Measurements from ENCODE around the gene PAQR4. TPM values are rescaled to one million over a fixed set of nuclear protein-coding genes. Genes with fewer than 3 reads are reported as not detected.
A peak's percentile ranks its signal among the peaks of the same experiment; 100 is the strongest.

Gene PAQR4
- polyA plus RNA-seq, 2 donors: 9.6 to 18.8 TPM

DNA sequence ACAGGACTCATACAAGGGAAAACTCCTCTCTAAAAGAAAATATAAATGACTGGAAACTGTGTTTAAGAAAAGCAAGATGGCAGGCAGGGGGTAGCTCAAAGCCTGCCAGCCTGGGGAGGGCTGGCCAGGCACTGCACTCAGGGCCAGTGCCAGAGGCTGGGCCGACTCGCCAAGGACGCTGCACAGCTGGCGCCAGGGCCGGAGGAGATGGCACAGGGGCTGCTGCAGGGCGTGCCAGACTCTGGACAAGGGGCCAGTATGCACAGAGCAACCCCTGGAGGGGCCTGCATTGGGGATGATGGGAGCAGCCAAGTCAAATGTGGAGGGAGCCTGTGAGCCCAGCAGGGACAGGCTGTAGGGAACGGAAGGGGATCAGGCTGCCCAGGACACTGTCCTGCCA, 7.1 kb downstream of the PAQR4 start:
- Histone ChIP-seq H3K27me3 (ENCODE audit: control insufficient read depth in 1 of 2, insufficient read depth in 2 of 2, low read length in 2 of 2) (no peaks in the 10 kb centered on the region), H3K27ac (ENCODE audit: low read depth in 2 of 2, low read length in 1 of 2) (no peak overlapping the region), H3K4me3 (ENCODE audit: low read depth in 1 of 2, low read length in 2 of 2) (no peak overlapping the region), H3K36me3 (ENCODE audit: control insufficient read depth in 2 of 2, insufficient read depth in 2 of 2, low read length in 1 of 2) (peaks cover 0 to 4% of the 10 kb centered on the region in 2 donors), H3K9me3 (ENCODE audit: control insufficient read depth in 2 of 2, insufficient read depth in 1 of 2, low read depth in 1 of 2, low read length in 1 of 2) (no peaks in the 10 kb centered on the region), H3K4me1 (ENCODE audit: control insufficient read depth in 2 of 2, insufficient read depth in 2 of 2, low read length in 1 of 2) (peaks cover 0 to 7% of the 10 kb centered on the region in 2 donors)
- WGBS, 2 donors: 84 to 86% methylated on average over 7 of the region's 7 CpGs

DNA sequence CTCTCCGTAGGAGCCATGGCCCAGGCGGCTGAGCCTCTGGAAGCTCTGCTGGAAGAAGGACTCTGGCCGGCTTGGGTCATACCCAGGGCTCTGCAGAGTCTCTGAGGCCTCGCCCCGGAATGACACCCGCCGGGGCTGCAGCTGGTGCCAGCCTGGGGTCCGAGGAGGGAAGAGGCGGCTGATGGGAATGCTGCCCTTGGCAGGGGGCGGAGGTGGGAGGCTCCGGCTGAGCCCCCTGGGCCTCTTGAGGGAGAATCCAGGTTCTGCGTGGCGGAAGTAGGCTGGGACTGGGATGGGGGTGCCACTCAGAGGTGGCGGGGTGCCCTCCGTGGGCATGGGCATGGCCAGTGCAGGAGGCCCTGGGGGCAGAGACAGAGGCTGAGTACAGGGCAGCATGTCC, 7.5 kb downstream of the PAQR4 start:
- Histone ChIP-seq H3K36me3 (ENCODE audit: control insufficient read depth in 2 of 2, insufficient read depth in 2 of 2, low read length in 1 of 2) (peaks cover 0 to 2% of the 10 kb centered on the region in 2 donors), H3K4me1 (ENCODE audit: control insufficient read depth in 2 of 2, insufficient read depth in 2 of 2, low read length in 1 of 2) (peaks cover 0 to 6% of the 10 kb centered on the region in 2 donors), H3K27me3 (ENCODE audit: control insufficient read depth in 1 of 2, insufficient read depth in 2 of 2, low read length in 2 of 2) (no peaks in the 10 kb centered on the region), H3K9me3 (ENCODE audit: control insufficient read depth in 2 of 2, insufficient read depth in 1 of 2, low read depth in 1 of 2, low read length in 1 of 2) (no peaks in the 10 kb centered on the region), H3K4me3 (ENCODE audit: low read depth in 1 of 2, low read length in 2 of 2) (no peak overlapping the region), H3K27ac (ENCODE audit: low read depth in 2 of 2, low read length in 1 of 2) (no peak overlapping the region)
- 90% methylated on average over 15 of the region's 15 CpGs for WGBS, 2 donors

DNA sequence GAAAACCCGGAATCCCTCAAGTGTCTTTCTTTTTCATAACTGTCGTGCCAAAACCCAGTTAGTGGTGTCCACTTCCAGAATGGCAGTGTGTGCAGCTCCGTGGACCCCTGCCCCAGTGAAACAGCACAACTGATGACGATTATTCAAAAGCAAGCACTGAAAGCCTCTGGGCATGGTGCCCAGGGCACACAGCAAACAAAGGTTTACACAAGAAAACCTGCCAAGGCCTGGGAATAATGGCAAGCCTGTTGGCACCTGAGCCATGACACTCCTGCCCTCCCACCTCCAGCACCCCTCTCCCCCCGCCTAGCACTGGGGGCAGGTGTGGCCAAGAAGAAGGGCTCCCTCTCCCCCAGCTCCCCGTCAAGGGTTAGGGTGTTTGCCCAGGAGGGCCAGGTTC, 8.3 kb downstream of the PAQR4 start:
- Histone ChIP-seq H3K9me3 (ENCODE audit: control insufficient read depth in 2 of 2, insufficient read depth in 1 of 2, low read depth in 1 of 2, low read length in 1 of 2) (no peaks in the 10 kb centered on the region), H3K4me3 (ENCODE audit: low read depth in 1 of 2, low read length in 2 of 2) (no peak overlapping the region), H3K27me3 (ENCODE audit: control insufficient read depth in 1 of 2, insufficient read depth in 2 of 2, low read length in 2 of 2) (no peaks in the 10 kb centered on the region), H3K36me3 (ENCODE audit: control insufficient read depth in 2 of 2, insufficient read depth in 2 of 2, low read length in 1 of 2) (peaks cover 0 to 2% of the 10 kb centered on the region in 2 donors), H3K27ac (ENCODE audit: low read depth in 2 of 2, low read length in 1 of 2) (no peak overlapping the region), H3K4me1 (ENCODE audit: control insufficient read depth in 2 of 2, insufficient read depth in 2 of 2, low read length in 1 of 2) (peaks cover 0 to 6% of the 10 kb centered on the region in 2 donors)
- whole genome bisulfite sequencing, 2 donors: 51 to 52% methylated on average over 6 of the region's 6 CpGs

DNA sequence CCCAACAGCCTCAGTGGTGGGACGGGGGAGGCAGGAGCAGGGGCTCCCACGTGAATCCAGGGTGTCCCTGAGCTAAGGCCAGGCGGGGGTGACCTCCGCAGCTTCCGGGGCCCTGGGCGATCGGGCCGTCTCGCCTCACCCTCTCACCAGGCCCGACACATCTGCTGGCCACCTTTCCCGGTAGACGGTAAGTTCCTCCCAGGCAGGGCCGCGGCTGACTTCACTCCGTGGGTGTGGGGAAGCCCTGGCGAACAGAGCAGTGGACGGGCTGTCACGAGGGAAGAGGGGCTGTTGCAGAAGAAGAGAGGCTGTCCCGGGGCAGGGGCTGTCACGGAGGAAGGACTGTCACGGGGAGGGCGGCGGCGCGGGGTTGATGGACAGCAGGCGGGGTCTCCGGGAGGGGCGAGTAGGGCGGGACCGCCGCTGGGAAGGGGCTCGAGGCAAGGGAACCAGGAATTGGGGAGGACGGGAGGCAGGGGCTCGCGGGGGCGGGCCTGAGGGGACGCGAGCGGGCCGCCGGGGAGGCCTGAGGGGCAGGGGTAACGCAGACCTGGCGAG, 10.6 kb downstream of the PAQR4 start:
- H3K4me3 ChIP-seq (ENCODE audit: low read depth in 1 of 2, low read length in 2 of 2): peak overlapping the region; percentile 67 to 85
- H3K27ac ChIP-seq (ENCODE audit: low read depth in 2 of 2, low read length in 1 of 2): no peak overlapping the region
- H3K4me1 ChIP-seq (ENCODE audit: control insufficient read depth in 2 of 2, insufficient read depth in 2 of 2, low read length in 1 of 2): peaks cover 0 to 6% of the 10 kb centered on the region in 2 donors
- no peaks in the 10 kb centered on the region for H3K27me3 ChIP-seq (ENCODE audit: control insufficient read depth in 1 of 2, insufficient read depth in 2 of 2, low read length in 2 of 2)
- no peaks in the 10 kb centered on the region for H3K9me3 ChIP-seq (ENCODE audit: control insufficient read depth in 2 of 2, insufficient read depth in 1 of 2, low read depth in 1 of 2, low read length in 1 of 2)
- H3K36me3 ChIP-seq (ENCODE audit: control insufficient read depth in 2 of 2, insufficient read depth in 2 of 2, low read length in 1 of 2): peaks cover 0 to 2% of the 10 kb centered on the region in 2 donors
- 4 to 6% methylated on average over 39 to 43 of the region's 43 CpGs for WGBS, 2 donors

DNA sequence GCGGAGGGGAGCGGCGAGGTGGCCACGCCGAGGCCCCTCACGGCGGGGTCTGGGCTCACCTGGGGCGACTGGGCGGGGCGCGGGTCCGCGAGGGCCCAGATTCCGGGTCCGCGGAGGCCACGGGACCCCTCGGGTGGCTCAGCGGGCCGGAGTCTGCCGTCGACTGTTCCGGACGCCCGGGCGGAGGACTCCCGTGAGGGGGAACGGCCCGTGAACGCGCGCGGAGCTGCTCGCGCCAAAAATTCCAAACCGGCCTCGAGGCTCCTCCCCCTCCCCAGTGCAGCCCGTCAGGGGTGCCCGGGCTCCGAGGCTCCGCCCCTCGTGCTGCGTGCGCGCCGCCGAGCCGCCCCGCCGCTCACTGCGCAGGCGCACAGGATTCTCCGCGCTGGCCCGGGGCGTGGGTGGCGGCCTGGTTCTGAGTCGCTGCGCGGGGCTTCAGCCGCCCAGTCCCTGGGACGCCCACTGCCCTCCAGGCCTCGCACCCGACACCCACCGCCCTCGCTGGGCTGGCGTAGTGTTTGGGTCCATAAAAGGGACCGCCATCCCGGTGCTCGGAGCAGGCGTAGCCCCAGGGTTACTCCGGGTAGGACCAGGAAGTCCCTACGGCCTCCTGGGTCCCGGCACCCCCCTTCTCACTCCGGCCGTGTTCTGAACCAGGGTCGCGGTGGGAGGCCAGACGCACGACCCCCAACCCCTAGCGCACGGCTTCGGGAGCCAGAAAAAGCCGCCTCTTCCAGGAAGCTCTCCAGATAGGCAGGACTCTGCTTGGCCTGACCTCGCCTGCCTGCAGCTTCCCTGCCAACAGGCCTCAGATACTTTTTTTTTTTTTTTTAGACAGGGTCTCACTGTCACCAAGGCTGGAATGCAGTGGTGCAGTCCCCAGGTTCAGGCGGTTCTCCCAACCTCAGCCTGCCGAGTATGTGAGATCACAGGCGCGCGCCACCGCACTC, 11.4 kb downstream of the PAQR4 start, which contains the start of gene PKMYT1:
TSS of gene PKMYT1 (minus strand) at position 220 of the 950 bp plus-strand sequence. CDS start 789 bp downstream, outside the sequence.
- H3K27ac ChIP-seq (ENCODE audit: low read depth in 2 of 2, low read length in 1 of 2): peak within 1 kb of the TSS; percentile 85 to 86
- peaks cover 0 to 2% of the 10 kb centered on the region in 2 donors for H3K36me3 ChIP-seq (ENCODE audit: control insufficient read depth in 2 of 2, insufficient read depth in 2 of 2, low read length in 1 of 2)
- H3K9me3 ChIP-seq (ENCODE audit: control insufficient read depth in 2 of 2, insufficient read depth in 1 of 2, low read depth in 1 of 2, low read length in 1 of 2): no peaks in the 10 kb centered on the region
- WGBS, 2 donors: 6 to 9% methylated on average over 61 to 91 of the region's 91 CpGs
- H3K4me3 ChIP-seq (ENCODE audit: low read depth in 1 of 2, low read length in 2 of 2): peak within 1 kb of the TSS; percentile 67 to 85
- peaks cover 0 to 6% of the 10 kb centered on the region in 2 donors for H3K4me1 ChIP-seq (ENCODE audit: control insufficient read depth in 2 of 2, insufficient read depth in 2 of 2, low read length in 1 of 2)
- no peaks in the 10 kb centered on the region for H3K27me3 ChIP-seq (ENCODE audit: control insufficient read depth in 1 of 2, insufficient read depth in 2 of 2, low read length in 2 of 2)

DNA sequence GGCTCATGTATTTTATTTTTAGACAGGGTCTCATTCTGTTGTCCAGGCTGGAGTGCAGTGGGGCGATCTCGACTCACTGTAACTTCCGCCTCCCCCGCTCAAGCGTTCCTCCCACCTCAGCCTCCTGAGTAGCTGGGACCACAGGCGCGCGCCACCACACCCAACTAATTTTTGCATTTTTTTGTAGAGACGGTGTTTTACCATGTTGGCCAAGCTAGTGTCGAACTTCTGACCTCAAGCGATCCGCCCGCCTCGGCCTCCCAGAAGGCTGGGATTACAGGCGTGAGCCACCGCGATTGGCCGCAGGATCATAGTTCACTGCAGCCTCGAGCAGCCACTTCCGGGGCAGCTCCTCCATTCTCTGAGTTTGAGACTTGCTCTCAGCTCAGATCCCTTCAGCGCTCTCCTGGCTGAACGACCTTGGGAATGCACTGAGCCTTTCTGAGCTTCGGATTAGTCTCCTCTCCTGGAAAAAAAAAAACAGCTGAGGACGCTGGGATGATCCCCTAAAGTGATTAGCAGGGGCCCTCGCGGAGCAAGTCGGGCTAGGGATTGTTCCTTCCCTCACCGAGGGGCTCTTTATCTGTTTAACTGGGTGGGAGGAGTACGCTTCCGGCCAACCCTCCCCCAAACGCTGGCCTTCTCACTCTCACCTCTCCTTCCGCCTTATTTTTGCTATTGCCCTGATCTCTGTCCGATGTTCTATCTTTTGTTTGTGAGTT, 12.2 kb downstream of the PAQR4 start:
- H3K27ac ChIP-seq (ENCODE audit: low read depth in 2 of 2, low read length in 1 of 2): no peak overlapping the region
- peak overlapping the region in 1 of 2 donors; percentile 67 for H3K4me3 ChIP-seq (ENCODE audit: low read depth in 1 of 2, low read length in 2 of 2)
- no peaks in the 10 kb centered on the region for H3K9me3 ChIP-seq (ENCODE audit: control insufficient read depth in 2 of 2, insufficient read depth in 1 of 2, low read depth in 1 of 2, low read length in 1 of 2)
- WGBS, 2 donors: 63 to 67% methylated on average over 32 to 33 of the region's 33 CpGs
- H3K36me3 ChIP-seq (ENCODE audit: control insufficient read depth in 2 of 2, insufficient read depth in 2 of 2, low read length in 1 of 2): no peaks in the 10 kb centered on the region
- H3K27me3 ChIP-seq (ENCODE audit: control insufficient read depth in 1 of 2, insufficient read depth in 2 of 2, low read length in 2 of 2): no peaks in the 10 kb centered on the region
- peaks cover 2 to 10% of the 10 kb centered on the region in 2 donors for H3K4me1 ChIP-seq (ENCODE audit: control insufficient read depth in 2 of 2, insufficient read depth in 2 of 2, low read length in 1 of 2)

DNA sequence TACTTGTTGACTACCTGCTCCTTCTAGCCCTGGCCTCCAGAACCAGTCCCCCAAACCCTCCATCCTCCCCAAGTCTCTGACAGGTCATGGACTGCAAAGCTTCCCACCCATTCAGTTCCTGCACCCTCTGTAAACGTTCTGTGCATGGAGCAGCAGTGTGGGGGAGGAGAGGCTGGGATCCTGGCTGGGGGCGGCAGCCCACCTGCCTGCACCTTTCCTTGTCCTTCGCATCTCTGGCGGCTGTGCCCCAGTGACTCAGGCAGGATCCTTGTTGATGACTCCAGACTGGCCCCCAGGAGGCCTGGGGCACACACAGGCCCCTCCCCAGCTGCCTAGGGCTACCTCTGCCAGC, 12.7 kb downstream of the PAQR4 start:
- WGBS, 2 donors: 70 to 71% methylated on average over 4 of the region's 4 CpGs
- no peaks in the 10 kb centered on the region for H3K27me3 ChIP-seq (ENCODE audit: control insufficient read depth in 1 of 2, insufficient read depth in 2 of 2, low read length in 2 of 2)
- no peaks in the 10 kb centered on the region for H3K9me3 ChIP-seq (ENCODE audit: control insufficient read depth in 2 of 2, insufficient read depth in 1 of 2, low read depth in 1 of 2, low read length in 1 of 2)
- H3K4me1 ChIP-seq (ENCODE audit: control insufficient read depth in 2 of 2, insufficient read depth in 2 of 2, low read length in 1 of 2): peaks cover 2 to 10% of the 10 kb centered on the region in 2 donors
- H3K4me3 ChIP-seq (ENCODE audit: low read depth in 1 of 2, low read length in 2 of 2): no peak overlapping the region
- no peak overlapping the region for H3K27ac ChIP-seq (ENCODE audit: low read depth in 2 of 2, low read length in 1 of 2)
- H3K36me3 ChIP-seq (ENCODE audit: control insufficient read depth in 2 of 2, insufficient read depth in 2 of 2, low read length in 1 of 2): no peaks in the 10 kb centered on the region

DNA sequence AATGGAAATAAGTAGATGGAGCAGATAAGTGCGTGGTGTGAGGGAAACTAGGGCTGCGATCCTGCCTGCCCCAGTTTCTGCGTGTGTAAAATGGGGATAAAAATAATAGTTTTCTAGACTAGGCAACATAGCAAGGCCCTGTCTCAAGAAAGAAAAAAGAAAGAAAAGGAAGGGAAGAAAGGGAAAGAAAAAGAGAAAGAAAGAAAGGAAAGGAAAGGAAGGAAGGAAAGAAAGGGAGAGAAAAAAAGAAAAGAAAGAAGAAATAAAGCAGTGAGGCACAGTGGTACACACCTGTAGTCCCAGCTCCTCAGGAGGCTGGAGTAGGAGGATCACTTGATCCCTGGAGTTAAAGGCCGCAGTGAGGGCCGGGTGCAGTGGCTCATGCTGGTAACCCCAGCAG, 13.3 kb downstream of the PAQR4 start:
- Histone ChIP-seq H3K27me3 (ENCODE audit: control insufficient read depth in 1 of 2, insufficient read depth in 2 of 2, low read length in 2 of 2) (no peaks in the 10 kb centered on the region), H3K4me1 (ENCODE audit: control insufficient read depth in 2 of 2, insufficient read depth in 2 of 2, low read length in 1 of 2) (peaks cover 2 to 10% of the 10 kb centered on the region in 2 donors)
- 87 to 89% methylated on average over 5 of the region's 5 CpGs for WGBS, 2 donors

DNA sequence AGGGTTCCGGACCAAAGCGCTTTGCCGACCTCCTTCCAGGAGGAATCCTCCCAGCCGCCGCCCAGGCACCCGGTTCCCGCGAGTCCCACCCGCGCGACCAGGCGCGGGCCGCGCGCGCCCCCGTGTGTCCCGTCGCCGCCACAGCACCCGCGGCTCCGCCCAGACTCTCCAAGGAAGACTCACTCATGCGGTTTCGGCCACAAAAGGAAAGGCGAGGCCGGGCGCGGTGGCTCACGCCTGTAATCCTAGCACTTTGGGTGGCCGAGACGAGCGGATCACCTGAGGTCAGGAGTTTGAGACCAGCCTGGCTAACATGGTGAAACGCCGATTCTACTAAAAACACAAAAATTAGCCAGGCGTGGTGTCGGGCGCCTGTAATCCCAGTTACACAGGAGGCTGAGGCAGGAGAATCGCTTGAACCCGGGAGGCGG, 14.6 kb downstream of the PAQR4 start:
- Histone ChIP-seq H3K4me1 (ENCODE audit: control insufficient read depth in 2 of 2, insufficient read depth in 2 of 2, low read length in 1 of 2) (peaks cover 2 to 10% of the 10 kb centered on the region in 2 donors), H3K9me3 (ENCODE audit: control insufficient read depth in 2 of 2, insufficient read depth in 1 of 2, low read depth in 1 of 2, low read length in 1 of 2) (no peaks in the 10 kb centered on the region), H3K4me3 (ENCODE audit: low read depth in 1 of 2, low read length in 2 of 2) (peak overlapping the region in 1 of 2 donors; percentile 15), H3K36me3 (ENCODE audit: control insufficient read depth in 2 of 2, insufficient read depth in 2 of 2, low read length in 1 of 2) (no peaks in the 10 kb centered on the region), H3K27me3 (ENCODE audit: control insufficient read depth in 1 of 2, insufficient read depth in 2 of 2, low read length in 2 of 2) (no peaks in the 10 kb centered on the region), H3K27ac (ENCODE audit: low read depth in 2 of 2, low read length in 1 of 2) (no peak overlapping the region)
- 8 to 9% methylated on average over 42 of the region's 42 CpGs for WGBS, 2 donors

More for the DNA sequence above, 13.3 kb downstream of the PAQR4 start:
- no peak overlapping the region for H3K27ac ChIP-seq (ENCODE audit: low read depth in 2 of 2, low read length in 1 of 2)
- no peaks in the 10 kb centered on the region for H3K9me3 ChIP-seq (ENCODE audit: control insufficient read depth in 2 of 2, insufficient read depth in 1 of 2, low read depth in 1 of 2, low read length in 1 of 2)
- no peak overlapping the region for H3K4me3 ChIP-seq (ENCODE audit: low read depth in 1 of 2, low read length in 2 of 2)
- no peaks in the 10 kb centered on the region for H3K36me3 ChIP-seq (ENCODE audit: control insufficient read depth in 2 of 2, insufficient read depth in 2 of 2, low read length in 1 of 2)

All from esophagus (tissue), 2 donors.